HG03342 (cell line): ENCODE data around the gene DDX51.

Experiments
- ATAC-seq: cut with Tn5 transposase; IDR thresholded peaks from one replicate; pipeline ENCODE4 v1.9.1; 2021; ENCODE audit warnings: mild to moderate bottlenecking, moderate library complexity; ENCODE audit not compliant: unreplicated experiment

Gene DDX51

DNA sequence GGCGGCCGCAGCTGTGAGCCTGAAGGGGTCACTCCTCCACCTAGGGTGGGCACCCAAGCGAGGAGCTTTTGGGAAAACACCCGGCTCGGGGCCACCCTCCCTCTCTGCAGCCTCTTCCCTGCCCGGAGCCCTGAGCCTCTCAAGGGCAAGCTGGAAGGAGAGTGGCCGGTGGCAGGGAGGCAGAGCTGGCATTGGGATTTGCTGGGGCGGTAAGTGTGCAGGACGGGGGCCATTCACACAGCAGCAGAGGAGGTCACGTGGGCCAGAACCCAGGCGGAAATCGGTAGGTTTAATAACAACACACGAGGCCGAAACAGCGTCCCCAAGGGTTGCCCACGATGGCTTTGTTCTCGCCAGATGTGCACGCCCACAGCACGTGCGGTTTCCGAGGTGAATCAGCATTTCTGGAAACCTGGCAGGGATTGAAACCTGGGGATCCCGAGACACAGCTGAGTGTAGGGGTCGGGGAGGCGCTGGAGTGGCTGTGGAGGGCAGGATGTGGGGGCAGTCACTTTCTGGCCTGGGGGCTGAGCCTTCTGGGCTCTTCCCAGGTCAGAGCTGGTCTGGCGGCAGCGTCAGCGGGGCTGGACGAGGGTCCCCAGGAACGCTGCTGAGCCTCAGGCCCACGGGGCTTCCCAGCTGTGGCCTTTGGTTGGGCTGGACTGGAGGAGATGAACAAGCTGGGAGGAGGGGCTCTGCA, 23.6 kb upstream of the DDX51 start:
- no peak for ATAC-seq

DNA sequence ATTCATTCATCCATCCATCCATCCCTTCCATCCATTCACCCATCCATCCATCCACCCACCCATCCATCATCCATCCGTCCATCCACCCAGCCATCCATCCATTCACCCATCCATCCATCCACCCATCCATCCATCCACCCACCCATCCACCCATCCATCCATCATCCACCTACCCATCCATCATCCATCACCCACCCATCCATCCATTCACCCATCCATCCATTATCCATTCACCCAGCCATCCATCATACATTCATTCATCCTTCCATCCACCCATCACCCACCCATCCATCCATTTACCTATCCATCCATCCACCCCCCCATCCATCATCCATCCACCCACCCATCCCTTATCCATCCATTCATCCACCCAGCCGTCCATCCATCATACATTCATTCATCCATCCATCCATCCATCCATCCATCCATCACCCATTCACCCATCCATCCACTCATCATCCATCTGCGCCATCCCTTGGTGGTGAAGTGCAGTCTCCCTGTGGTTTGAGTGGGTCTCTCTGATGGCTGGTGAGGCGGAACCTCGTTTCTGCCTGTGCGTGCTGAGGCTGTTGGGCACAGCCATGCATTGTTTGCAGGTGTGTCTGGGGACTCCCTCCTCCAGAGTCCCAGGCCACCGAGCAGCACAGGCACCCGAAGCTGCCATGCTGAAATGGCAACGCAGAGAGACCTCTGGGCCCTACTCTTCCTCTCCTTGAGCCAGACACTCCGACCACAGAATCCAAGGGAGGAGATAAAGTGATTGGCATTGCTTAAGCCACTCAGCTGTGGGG, 22.9 kb upstream of the DDX51 start:
- no peak for ATAC-seq

DNA sequence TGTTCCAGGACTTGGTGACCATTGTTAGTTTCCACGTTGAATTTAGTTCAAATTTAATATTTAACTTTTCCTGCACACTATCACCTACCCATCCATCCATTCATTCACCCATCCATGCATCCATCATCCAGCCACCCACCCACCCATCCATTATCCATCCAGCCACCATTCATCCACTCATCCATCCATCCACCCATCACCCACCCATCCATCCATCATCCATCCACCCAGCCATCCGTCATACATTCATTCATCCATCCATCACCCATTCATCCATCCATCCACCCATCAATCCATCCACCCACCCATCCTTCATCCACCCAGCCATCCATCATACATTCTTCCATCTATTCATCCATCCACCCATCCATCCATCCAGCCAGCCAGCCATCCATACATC, 22.0 kb upstream of the DDX51 start:
- ATAC-seq = no peak

DNA sequence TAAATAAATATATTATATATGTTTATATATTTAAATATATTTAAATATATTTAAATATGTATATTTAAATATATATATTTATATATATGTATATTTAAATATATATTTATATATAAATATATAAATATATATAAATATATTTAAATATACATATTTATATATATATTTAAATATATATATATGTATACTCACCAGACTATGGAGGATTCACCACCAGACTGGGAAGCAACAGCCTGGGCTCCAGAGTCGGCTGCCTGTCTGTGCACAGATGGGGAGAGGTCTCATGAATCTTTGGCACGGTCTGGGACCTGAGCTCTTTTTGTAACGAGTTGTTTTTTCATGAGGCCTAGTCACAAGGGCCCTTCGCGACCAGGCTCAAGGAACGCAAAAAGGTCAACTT, 21.5 kb upstream of the DDX51 start:
- ATAC-seq = no peak

DNA sequence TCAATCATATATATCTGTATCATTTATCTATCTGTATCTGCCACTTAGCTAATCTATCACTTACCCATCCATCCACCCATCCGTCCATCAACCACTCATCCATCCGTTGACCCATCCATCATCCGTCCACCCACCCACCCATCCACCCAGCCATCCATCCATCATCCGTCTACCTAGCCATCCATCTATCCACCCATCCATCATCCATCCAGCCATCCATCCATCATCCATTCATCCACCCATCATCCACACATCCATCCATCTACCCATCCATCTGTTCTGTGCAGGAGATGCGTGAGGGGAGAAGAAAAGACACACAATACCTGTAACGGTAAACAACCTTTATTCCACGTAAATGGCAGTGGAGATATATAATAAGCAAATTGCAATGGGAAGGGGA, 20.3 kb upstream of the DDX51 start:
- ATAC-seq = no peak

DNA sequence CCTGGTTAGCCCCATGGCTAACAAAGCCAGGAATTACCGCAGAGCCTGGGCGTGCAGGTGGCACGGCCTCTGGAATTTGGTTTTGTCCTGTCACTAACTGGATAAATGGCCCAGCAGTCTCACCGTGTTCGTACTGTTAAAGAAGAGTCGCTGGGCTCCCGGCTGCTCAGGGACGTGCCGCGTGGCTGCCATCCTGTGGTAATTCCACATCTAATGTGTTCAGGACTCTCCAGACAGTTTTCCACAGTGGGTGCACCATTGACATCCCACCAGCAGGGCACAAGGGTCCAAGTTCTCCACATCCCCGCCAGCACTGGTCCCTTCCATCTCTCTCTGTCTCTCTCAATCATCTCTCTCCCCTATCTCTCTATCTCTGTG, 19.8 kb upstream of the DDX51 start:
- no peak for ATAC-seq

DNA sequence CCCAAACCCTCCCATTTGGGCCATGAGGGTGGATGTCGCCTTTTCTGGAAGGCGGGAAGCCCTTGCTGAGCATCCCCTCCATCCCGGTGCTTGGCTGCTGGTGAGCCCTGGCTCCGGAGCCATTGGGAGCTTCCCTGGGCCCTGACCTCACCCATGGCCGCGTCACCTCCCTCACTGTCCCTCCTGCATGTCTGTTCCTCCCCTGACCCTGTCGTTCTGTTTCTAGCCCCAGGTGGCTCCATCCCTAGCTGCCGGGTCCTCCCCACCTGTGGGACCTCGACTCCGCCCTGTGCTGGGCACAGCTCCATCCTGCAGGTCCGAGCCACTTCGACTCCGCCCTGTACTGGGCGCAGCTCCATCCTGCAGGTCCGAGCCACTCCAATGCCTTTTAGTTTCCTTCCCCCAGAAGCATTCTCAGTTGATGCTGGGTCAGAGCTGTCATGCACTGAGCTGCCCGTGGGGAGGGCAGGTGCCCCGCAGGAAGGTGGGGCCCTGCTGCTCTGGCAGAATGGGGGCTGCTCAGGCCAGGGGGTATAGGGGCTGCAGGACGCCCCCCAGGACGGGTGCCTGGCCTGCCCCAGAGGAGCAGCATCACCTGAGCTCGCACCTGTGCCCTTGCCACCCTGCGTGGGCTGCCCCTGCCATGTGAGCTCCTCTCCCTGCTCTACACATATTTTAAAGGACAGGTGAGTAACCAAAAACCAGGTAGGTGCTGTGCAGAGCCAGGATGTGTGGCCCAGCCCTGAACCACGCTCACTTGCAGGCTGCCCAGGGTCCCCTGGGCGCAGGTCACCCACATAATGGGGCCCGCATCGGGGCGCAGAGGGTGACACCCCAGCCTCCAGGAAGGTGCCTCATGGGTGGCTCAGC, 19.2 kb upstream of the DDX51 start:
- ATAC-seq = no peak

DNA sequence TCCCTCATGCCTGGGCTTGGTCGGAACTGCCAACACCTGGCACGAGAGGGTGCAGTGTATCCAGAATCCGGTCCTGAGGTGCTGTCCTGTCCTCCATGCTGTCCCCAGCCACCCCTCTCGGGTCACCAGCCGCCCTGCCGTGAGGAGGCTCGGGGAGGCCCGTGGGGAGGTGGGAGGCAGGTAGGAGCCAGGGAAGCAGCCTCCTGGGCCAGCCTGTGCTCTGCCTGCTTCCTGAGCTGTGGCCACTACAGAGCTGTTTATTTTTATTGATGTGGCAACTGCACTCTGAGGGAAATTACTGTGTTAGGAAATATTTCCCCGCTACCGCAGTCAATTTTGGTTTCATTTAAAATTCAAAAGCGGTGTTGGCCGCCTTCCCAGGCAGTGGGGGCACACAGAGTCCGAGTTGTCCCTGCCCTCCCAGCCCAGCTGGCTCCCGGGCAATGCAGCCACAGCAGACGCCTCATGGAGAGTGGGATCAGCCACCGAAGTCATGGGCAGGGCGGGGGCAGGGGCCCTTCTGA, 18.5 kb upstream of the DDX51 start:
- ATAC-seq = no peak

DNA sequence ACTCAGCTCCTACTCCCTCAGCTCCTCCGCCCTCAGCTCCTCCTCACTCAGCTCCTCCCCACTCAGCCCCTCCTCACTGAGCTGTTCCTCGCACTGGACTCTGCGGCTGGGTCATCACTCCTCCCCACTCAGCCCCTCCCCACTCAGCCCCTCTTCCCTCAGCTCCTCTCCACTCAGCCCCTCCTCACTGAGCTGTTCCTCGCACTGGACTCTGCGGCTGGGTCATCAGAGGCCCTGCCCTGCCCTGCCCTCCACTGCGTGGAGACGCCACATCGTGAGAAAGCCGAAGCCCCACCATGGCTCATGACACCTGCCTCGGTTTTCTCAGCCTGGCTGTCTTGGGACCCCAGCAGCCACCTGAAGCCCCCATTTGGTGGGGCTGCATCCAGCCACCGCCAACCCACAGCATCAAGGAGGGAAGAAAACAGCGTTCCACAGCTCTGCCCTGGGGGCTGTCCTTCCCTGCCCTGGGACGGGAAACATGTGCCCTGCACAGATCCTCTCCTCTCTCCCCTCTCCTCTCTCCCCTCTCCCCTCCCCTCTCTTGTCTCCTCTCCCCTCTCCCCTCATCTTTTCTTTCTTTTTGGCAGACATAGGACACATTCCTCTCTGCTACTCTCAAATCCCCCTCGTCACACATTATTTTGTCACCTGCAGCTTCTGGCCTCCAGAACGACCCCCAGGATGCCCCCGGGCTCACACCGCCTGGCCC, 17.8 kb upstream of the DDX51 start:
- ATAC-seq = no peak

DNA sequence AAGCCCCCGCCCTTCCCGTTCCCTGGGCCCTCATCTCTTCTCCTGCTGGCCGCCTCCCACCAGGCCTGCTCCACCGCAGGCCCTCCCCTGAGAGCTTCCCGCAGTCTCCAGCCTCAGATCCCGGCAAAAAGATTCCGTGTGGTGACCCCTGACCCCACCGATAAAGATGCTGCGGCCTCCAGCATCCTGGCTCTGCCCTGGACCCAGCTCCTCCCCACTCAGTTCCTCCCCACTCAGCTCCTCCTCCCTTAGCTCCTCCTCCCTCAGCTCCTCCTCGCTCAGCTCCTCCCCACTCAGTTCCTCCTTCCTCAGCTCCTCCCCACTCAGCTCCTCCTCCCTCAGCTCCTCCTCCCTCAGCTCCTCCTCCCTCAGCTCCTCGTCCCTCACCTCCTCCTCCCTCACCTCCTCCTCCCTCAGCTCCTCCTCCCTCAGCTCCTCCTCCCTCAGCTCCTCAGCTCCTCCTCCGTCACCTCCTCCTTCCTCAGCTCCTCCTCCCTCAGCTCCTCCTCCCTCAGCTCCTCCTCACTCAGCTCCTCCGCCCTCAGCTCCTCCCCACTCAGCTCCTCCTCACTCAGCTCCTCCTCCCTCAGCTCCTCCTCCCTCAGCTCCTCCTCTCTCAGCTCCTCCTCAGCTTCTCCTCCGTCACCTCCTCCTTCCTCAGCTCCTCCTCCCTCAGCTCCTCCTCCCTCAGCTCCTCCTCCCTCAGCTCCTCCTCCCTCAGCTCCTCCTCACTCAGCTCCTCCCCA, 17.1 kb upstream of the DDX51 start:
- ATAC-seq = no peak

DNA sequence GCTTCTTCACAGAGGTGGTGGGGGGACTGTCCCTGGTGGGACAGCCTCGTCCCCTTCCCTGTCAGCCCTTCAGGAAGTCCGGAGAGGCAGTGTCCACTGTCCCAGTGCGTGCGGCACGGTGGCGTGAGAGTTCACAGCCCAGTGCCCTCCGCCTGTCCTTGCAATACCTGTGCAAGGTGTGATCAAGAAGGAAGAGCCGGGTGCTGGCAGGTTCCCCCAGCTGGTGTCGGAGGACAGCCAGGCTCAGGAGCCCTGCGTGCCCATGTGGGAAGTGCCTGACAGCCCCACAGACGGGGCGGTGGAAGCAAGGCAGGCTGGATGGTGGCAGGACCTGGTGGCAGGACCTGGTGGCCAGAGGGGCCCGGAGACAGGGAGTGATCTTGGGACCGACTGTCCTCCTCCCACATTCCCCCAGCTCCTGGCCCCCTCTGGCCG, 16.5 kb upstream of the DDX51 start:
- ATAC-seq = no peak

DNA sequence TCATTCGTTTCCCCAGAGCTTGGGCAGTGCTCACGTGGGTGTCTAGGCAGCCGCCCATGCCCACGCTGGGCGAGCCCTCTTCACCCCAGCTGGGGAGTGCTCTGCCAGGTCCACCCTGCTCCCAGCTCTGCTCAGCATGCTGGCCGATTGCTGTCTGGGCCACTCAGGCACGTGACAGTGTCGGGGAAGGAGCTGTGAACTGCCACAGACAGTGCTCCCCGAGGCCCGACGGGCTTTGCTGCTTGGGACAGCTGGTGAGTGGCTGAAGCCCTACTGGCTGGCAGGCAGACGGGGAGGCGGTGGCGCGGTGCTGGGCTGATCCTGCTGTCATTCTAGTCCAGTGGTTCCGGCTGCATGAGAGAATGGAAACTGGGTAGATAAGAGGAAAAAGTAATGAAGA, 15.9 kb upstream of the DDX51 start:
- no peak for ATAC-seq

DNA sequence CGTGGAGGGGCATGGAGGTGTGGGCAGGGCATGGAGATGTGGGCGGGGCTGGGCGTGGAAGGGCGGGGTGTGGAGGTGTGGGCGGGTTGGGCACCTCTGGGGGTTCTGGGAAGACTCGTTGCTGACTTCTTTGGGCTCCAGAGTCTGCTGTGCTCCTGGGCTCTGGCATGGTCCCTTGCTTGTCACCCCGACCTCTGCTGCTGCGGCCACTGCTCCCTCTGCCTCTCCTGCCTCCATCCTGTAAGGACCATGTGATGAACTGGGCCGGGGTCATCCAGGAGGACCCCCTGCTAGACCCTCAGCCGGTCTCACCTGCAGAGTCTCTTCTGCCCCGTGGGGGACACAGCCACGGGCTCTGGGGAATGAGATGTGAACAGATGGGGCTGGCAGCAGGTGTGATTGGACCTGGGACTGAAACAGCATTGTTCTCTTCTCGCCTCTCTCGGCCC, 15.5 kb upstream of the DDX51 start:
- ATAC-seq = no peak

DNA sequence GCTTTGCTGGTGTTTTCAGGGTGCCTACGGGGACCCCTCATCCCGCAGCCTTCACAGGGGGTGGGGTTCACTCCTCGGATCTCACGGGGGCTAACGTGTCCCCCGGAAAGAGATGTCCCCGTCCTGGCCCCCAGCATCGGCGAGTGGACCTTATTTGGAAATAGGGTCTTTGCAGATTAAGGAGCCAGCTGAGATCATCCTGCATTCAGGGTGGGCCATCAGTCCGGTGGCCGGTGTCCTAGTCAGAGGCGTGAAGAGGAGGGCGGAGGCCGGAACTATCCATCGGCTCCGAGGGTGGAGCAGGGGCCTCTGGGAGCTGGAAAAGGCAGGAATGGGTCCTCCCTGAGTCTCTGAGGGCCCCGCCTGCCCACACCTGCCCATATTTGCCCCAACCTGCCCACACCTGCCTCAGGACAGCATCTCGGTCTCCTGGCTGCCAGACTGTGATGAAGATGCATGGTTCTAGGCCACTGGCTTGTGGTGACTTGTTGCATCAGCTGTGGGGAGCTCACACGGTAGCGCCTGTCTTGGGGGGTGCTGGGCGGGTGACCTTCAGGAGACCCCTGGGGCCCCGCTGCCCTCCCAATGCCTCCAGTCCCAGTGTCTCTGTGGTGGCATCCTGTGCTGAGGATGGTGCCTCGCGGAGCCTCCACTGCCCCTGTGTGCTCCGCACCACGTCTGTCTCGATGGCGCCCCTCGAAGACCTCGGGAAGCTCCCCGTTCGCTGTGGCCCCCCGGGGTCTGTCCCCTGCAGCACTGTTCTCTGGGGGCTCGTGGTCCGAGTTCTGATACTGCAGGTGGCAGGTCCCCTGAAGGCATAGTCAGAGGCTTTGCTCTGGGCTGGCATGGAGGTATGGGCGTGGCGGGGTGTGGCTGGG, 14.8 kb upstream of the DDX51 start:
- no peak for ATAC-seq

DNA sequence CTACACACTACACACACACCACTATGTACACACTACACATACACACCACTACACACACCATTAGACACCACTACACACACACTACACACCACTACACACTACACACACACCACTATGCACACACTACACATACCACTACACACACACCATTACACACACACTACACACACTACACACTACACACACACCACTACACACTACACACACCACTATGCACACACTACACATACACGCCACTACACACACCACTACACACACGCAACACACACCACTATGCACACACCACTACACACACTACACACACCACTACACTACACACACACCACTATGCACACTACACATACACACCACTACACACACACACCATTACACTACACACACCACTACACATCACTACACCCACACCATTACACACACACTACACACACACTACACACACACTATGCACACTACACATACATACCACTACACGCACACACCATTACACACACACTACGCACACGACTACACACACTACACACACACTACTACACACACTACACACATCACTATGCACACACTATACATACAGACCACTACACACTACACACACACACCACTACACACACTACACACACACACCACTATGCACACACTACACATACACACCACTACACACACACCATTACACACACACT, 13.8 kb upstream of the DDX51 start:
- no peak for ATAC-seq

DNA sequence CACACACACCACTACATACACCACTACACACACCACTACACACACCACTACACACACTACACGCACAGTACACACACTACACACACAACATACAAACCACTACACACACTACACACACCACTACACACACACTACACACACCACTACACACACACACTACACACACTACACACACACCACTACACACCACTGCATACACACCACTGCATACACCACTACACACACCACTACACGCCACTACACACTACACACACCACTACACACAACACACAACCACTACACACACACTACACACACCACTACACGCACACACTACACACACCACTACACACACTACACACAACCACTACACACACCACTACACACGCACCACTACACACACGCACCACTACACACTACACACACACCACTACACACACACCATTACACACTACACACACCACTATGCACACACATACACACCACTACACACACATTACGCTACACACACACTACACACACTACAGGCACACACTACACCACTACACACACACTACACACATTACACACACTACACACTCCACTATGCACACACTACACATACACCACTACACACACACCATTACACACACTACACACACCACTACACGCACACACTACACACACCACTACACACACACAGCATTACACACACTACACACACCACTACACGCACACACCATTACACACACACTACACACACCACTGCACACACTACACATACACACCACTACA, 12.6 kb upstream of the DDX51 start:
- ATAC-seq = no peak

DNA sequence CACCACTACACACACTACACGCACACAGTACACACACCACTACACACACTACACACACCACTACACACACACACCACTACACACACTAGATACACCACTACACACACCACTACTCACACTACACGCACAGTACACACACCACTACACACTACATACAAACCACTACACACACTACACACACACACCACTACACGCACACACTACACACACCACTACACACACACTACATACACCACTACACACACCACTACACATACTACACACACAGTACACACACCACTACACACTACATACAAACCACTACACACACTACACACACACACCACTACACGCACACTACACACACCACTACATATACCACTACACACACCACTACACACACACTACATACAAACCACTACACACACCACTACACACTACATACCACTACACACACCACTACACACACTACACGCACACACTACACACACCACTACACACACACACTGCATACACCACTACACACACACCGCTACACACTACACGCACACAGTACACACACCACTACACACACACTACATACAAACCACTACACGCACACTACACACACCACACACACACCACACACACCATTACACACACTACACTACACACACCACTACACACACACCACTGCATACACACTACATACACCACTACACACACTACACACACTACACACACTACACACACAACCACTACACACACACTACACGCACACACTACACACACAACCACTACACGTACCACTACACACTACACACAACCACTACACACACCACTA, 11.9 kb upstream of the DDX51 start:
- no peak for ATAC-seq
